ENCODE measurements around the gene ASB9. TPM values are rescaled to one million over a fixed set of nuclear protein-coding genes. Genes with fewer than 3 reads are reported as not detected.

ASB9 gene
- total and polyA plus RNA-seq, 2 of the 8 experiments (the other 6 are each of a cell fraction or from before 2014, with no cell fraction given), result 0.54 to 1.2 TPM

DNA sequence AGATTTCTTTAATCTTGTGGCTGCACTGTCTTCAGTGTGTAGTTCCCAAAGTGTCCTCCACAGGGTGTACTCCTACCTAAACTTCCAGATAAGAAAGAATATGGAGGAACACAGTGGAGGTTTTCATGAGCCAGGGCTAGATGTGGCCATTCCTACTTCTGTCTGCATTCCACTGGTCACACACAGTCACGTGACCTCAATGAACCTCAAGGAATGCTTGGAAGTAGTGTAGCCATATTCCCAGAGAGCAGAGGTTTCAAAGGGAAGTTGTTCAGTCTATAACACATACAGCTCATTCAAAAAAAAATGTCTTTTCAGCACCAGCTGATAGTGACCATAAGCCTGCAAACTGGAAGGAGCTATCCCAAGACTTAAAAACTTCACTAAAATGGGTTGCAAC, 53.6 kb downstream of the ASB9 start:
- H3K4me1 ChIP-seq (replicated peaks in 1 of 4; ENCODE audit: control insufficient read depth in 3 of 4, insufficient read depth in 4 of 4, low read length in 3 of 4), result no peaks in the 10 kb centered on the region
- no peak overlapping the region for H3K27ac ChIP-seq (ENCODE audit: low read depth, low read length)
- no peak overlapping the region for H4K91ac ChIP-seq (replicated peaks; ENCODE audit: insufficient read length, low read length)
- no peak overlapping the region for H3K14ac ChIP-seq (ENCODE audit: insufficient read length)
- H3K27me3 ChIP-seq (replicated peaks in 1 of 4; ENCODE audit: control insufficient read depth in 3 of 4, extremely low read depth in 1 of 4, insufficient read depth in 3 of 4, low read length in 3 of 4), result no peaks in the 10 kb centered on the region
- FAIRE-seq (peak; percentile 50), DNase-seq (ENCODE audit: low read depth in 1 of 2, low spot score in 2 of 2) (no peak)
- no peaks in the 10 kb centered on the region for H3K36me3 ChIP-seq (ENCODE audit: control insufficient read depth in 2 of 4, insufficient read depth in 4 of 4, low read length in 3 of 4)
- no peak overlapping the region for H2AK5ac ChIP-seq (ENCODE audit: low read depth, low read length)
- no peaks in the 10 kb centered on the region for H3K79me2 ChIP-seq (ENCODE audit: control insufficient read depth in 1 of 2, insufficient read depth in 2 of 2, low read length in 2 of 2)
- no peak overlapping the region for H4K5ac ChIP-seq (ENCODE audit: insufficient read length, low read depth, low read length)
- no peak overlapping the region for H3K4me2 ChIP-seq (ENCODE audit: insufficient read depth in 1 of 2, low read depth in 2 of 2, low read length in 2 of 2)
- H2BK120ac ChIP-seq (replicated peaks; ENCODE audit: low read depth, low read length), result no peak overlapping the region
- H3K4ac ChIP-seq (replicated peaks; ENCODE audit: insufficient read length, low read depth, low read length), result no peak overlapping the region
- no peak overlapping the region for H3K9ac ChIP-seq (replicated peaks in 1 of 4; ENCODE audit: extremely low read depth in 1 of 4, low read depth in 3 of 4, low read length in 3 of 4)
- ChIA-PET CTCF (ENCODE audit: partially characterized antibody) (no interaction called here), POLR2A (ENCODE audit: partially characterized antibody) (no interaction called here)
- H2AFZ ChIP-seq (ENCODE audit: low read length), result no peak overlapping the region
- H3K23me2 ChIP-seq (ENCODE audit: low read depth, low read length), result no peaks in the 10 kb centered on the region
- H4K8ac ChIP-seq (ENCODE audit: extremely low read depth, insufficient read depth, low read length), result no peak overlapping the region
- H3K79me1 ChIP-seq (ENCODE audit: low read depth, low read length), result no peaks in the 10 kb centered on the region
- no peak overlapping the region for H3K4me3 ChIP-seq (ENCODE audit: extremely low read depth in 1 of 4, insufficient read depth in 2 of 4, low read depth in 3 of 4, low read length in 4 of 4)
- no peak overlapping the region for H2BK12ac ChIP-seq (ENCODE audit: low read depth, low read length)
- H3K18ac ChIP-seq (ENCODE audit: extremely low read depth, low read length), result no peak overlapping the region
- no peak overlapping the region for H3K56ac ChIP-seq (replicated peaks; ENCODE audit: insufficient read length, low read depth, low read length)
- no peaks in the 10 kb centered on the region for H3K9me3 ChIP-seq (ENCODE audit: insufficient read depth in 2 of 2, low read depth in 1 of 2, low read length in 1 of 2)
- no peaks in the 10 kb centered on the region for H4K20me1 ChIP-seq (replicated peaks in 1 of 2; ENCODE audit: control insufficient read depth in 1 of 2, insufficient read depth in 2 of 2, low read length in 2 of 2)
- no peak overlapping the region for H2BK5ac ChIP-seq (ENCODE audit: low read depth, low read length)
- 90% methylated on average over 1 of the region's 1 CpG; no CpG with 5 or more reads in 1 of the 2 experiments for WGBS, 2 experiments (ENCODE audit: extremely low coverage in 1 of 2, insufficient coverage in 1 of 2, insufficient read length in 1 of 2, insufficient replicate concordance in 2 of 2, low coverage in 1 of 2, low lambda C conversion rate in 2 of 2, missing lambda C conversion rate in 1 of 2)
- no peak overlapping the region for H3K23ac ChIP-seq (ENCODE audit: insufficient read length)
- H2BK20ac ChIP-seq (ENCODE audit: low read length), result no peak overlapping the region
- no peak overlapping the region for H2BK15ac ChIP-seq (ENCODE audit: low read length)
- no peak for TF ChIP-seq BRCA1 (IDR thresholded peaks at IDR 0.05; ENCODE audit: low read depth, low read length)
- TF ChIP-seq KDM4A (IDR thresholded peaks at IDR 0.05; ENCODE audit: low read depth, low read length, severe bottlenecking), result no peak
- TF ChIP-seq CBX5 (IDR thresholded peaks at IDR 0.05; ENCODE audit: low read depth, low read length), result no peak
- TF ChIP-seq FOSL1 (IDR thresholded peaks at IDR 0.05; ENCODE audit: insufficient read depth, low read depth, low read length), result no peak
- no peak for TF ChIP-seq BCL11A (IDR thresholded peaks at IDR 0.05; ENCODE audit: low read depth in 2 of 2, low read length in 2 of 2)
- no peak for TF ChIP-seq POLR2A (IDR thresholded peaks at IDR 0.05; ENCODE audit: control extremely low read depth in 1 of 2, low read depth in 2 of 2, low read length in 2 of 2)
- TF ChIP-seq SIN3A (conservative IDR thresholded peaks at IDR 0.05 in 1 of 2, IDR thresholded peaks at IDR 0.05 in 1 of 2; ENCODE audit: low read depth in 1 of 2, low read length in 2 of 2), result no peak
- TF ChIP-seq RXRA (IDR thresholded peaks at IDR 0.05; ENCODE audit: insufficient read depth, low read depth, low read length), result no peak
- TF ChIP-seq CEBPB (IDR thresholded peaks at IDR 0.05; ENCODE audit: low read depth, low read length), result no peak
- no peak for TF ChIP-seq YY1 (IDR thresholded peaks at IDR 0.05; ENCODE audit: low read depth, low read length)
- no peak for TF ChIP-seq POLR2AphosphoS5 (IDR thresholded peaks at IDR 0.05; ENCODE audit: low read depth, low read length)
- TF ChIP-seq ASH2L (IDR thresholded peaks at IDR 0.05; ENCODE audit: low read length), result no peak
- no peak for TF ChIP-seq TCF12 (IDR thresholded peaks at IDR 0.05; ENCODE audit: low read depth, low read length)
- TF ChIP-seq CTCF (IDR thresholded peaks at IDR 0.05; ENCODE audit: control extremely low read depth in 1 of 3, insufficient read depth in 1 of 3, low read depth in 1 of 3, low read length in 3 of 3), result no peak
